Measurements from ENCODE around the gene SLC8A3. TPM values are rescaled to one million over a fixed set of nuclear protein-coding genes. Genes with fewer than 3 reads are reported as not detected.

SLC8A3 gene
- polyA plus RNA-seq, 1 of the 3 experiments (the other 2 are of a cell fraction): 0.26 TPM

DNA sequence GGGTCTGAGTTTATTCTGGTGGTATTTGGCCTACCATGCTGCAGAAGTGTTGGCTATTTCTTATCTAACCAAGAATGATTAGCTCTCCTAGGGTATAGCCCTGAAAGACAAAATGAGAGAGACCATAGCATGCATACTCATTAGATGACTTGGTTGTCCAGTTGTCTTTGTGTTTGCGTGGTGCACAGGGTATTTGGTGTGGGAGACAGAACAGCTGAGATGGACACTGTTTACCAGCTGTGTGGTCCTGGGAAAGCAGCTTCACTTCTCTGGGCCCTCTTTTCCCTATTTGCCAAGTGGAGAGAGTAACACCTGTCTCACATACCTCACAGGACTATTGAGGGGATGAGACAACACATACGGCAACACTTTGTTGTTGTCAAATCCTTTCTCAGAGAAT, 95.6 kb downstream of the SLC8A3 start:
- no peak for DNase-seq
- no peak overlapping the region for H2AFZ ChIP-seq (ENCODE audit: low read depth)
- H3K4me1 ChIP-seq (ENCODE audit: control insufficient read depth in 1 of 2, insufficient read depth in 2 of 2, low read depth in 1 of 2, low read length in 1 of 2): peaks cover 0 to 49% of the 10 kb centered on the region in 2 experiments; a peak in 2 of 4 replicates
- H3K79me2 ChIP-seq (ENCODE audit: insufficient read depth): no peaks in the 10 kb centered on the region
- POLR2A ChIA-PET: interaction anchor here (1.0 kb wide), 1 partner anchor 33 kb away, joined by 3 read pairs; no protein-coding TSS in a partner anchor
- no peaks in the 10 kb centered on the region for H4K20me1 ChIP-seq (ENCODE audit: insufficient read depth)
- H3K9ac ChIP-seq: no peak overlapping the region
- H3K36me3 ChIP-seq (replicated peaks in 1 of 2; ENCODE audit: control insufficient read depth in 1 of 2, insufficient read depth in 2 of 2, low read length in 1 of 2): no peaks in the 10 kb centered on the region
- no peaks in the 10 kb centered on the region for H3K9me2 ChIP-seq
- CTCF ChIA-PET: interaction anchor here (1.7 to 4.2 kb wide), 4 partner anchors 11 to 90 kb away, joined by 4 to 32 read pairs (median 6); no protein-coding TSS in a partner anchor
- no peak overlapping the region for H3K4me3 ChIP-seq (ENCODE audit: low read depth in 2 of 2, low read length in 1 of 2)
- 68% methylated on average over 2 of the region's 2 CpGs for WGBS (ENCODE audit: low lambda C conversion rate)
- H3K27me3 ChIP-seq (ENCODE audit: insufficient read depth): no peaks in the 10 kb centered on the region
- no peaks in the 10 kb centered on the region for H3K9me3 ChIP-seq
- no peak overlapping the region for H3K4me2 ChIP-seq
- no peak for TF ChIP-seq JUND (IDR thresholded peaks at IDR 0.05)
- no peak for TF ChIP-seq MAX (IDR thresholded peaks at IDR 0.05; ENCODE audit: low read depth)
- TF ChIP-seq SMC3 (IDR thresholded peaks at IDR 0.05; ENCODE audit: low read depth, low read length): no peak
- TF ChIP-seq PBX3 (IDR thresholded peaks at IDR 0.05): no peak
- TF ChIP-seq CHD2 (IDR thresholded peaks at IDR 0.05; ENCODE audit: low read length, partially characterized antibody): no peak
- TF ChIP-seq GATA2 (CRISPR knock-in tag; IDR thresholded peaks at IDR 0.05): no peak
- no peak for TF ChIP-seq IRF3 (IDR thresholded peaks at IDR 0.05; ENCODE audit: low read depth, low read length)
- TF ChIP-seq TCF12 (IDR thresholded peaks at IDR 0.05): no peak
- no peak for TF ChIP-seq MEF2A (IDR thresholded peaks at IDR 0.05; ENCODE audit: borderline replicate concordance, low read depth)
- no peak for TF ChIP-seq SIN3A (IDR thresholded peaks at IDR 0.05; ENCODE audit: borderline replicate concordance, low read depth, low read length)
- TF ChIP-seq, protein P1, sequence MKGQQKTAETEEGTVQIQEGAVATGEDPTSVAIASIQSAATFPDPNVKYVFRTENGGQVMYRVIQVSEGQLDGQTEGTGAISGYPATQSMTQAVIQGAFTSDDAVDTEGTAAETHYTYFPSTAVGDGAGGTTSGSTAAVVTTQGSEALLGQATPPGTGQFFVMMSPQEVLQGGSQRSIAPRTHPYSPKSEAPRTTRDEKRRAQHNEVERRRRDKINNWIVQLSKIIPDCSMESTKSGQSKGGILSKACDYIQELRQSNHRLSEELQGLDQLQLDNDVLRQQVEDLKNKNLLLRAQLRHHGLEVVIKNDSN (IDR thresholded peaks at IDR 0.05; ENCODE audit: borderline replicate concordance, low read depth): no peak
- no peak for TF ChIP-seq REST (IDR thresholded peaks at IDR 0.05; ENCODE audit: low read depth, low read length)
- no peak for TF ChIP-seq RXRA (IDR thresholded peaks at IDR 0.05; ENCODE audit: borderline replicate concordance, low read depth)
- TF ChIP-seq RFX5 (IDR thresholded peaks at IDR 0.05; ENCODE audit: low read length): no peak
- no peak for TF ChIP-seq POLR2AphosphoS5 (IDR thresholded peaks at IDR 0.05; ENCODE audit: low read depth, low read length)
- no peak for TF ChIP-seq FOSL2 (IDR thresholded peaks at IDR 0.05; ENCODE audit: borderline replicate concordance, low read depth)
- no peak for TF ChIP-seq CTCF (IDR thresholded peaks at IDR 0.05)
- TF ChIP-seq RAD21 (IDR thresholded peaks at IDR 0.05; ENCODE audit: low read length): no peak
- peak overlapping the region in 1 of 2 experiments; percentile 99; a peak in 2 of 4 replicates for H3K27ac ChIP-seq (ENCODE audit: low read depth in 2 of 2, low read length in 1 of 2)
- H3F3A ChIP-seq (replicated peaks; ENCODE audit: insufficient read depth): no peaks in the 10 kb centered on the region

All from SK-N-SH (cell line).